HUES6 (cell line): Measurements from ENCODE around the gene ADGRF5.

Source experiments
- H3K27ac ChIP-seq: 2 replicates; pipeline ENCODE4 v1.7.0; 2013; ENCODE audit warnings: low read depth, mild to moderate bottlenecking, low read length, inconsistent platforms
- H3K27me3 ChIP-seq: 2 replicates; pipeline ENCODE4 v1.6.1; 2013; ENCODE audit warnings: low read length; ENCODE audit not compliant: control insufficient read depth, insufficient read depth
- H3K36me3 ChIP-seq: 2 replicates; pipeline ENCODE4 v1.6.1; 2013; ENCODE audit warnings: low read length; ENCODE audit not compliant: control insufficient read depth, insufficient read depth
- H3K4me1 ChIP-seq: 2 replicates; pipeline ENCODE4 v1.6.1; 2013; ENCODE audit warnings: low read length; ENCODE audit not compliant: control insufficient read depth, insufficient read depth
- H3K4me3 ChIP-seq: 2 replicates; pipeline ENCODE4 v1.5.1; 2013; ENCODE audit warnings: low read depth, low read length
- H3K9ac ChIP-seq: one replicate; pipeline ENCODE4 v1.6.1; 2013; ENCODE audit warnings: mild to moderate bottlenecking, low read length
- H3K9me3 ChIP-seq: 2 replicates; pipeline ENCODE4 v1.6.1; 2013; ENCODE audit warnings: low read depth, low read length; ENCODE audit not compliant: control insufficient read depth, insufficient read depth

Gene ADGRF5

DNA sequence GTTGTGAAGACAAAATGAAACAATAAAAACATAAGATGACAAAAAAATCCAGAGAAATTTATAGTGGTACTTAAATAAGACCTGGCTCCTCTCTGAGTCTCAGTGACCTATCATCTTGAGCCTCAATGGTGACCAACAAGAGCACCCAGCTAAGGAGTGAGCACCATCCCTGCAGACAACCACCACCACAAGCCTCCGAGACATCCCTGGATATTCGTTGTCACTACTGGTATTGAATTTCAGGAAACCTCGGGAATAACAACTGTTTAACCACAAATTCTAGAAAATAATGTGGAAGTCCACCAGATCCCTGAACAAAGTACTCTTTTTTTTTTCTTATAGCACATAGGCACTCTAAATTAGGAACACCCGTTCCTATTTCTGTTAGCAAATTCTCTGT is 32.2 kb upstream of the ADGRF5 start:
- no peaks in the 10 kb centered on the region for H3K27me3 ChIP-seq
- no peak overlapping the region for H3K27ac ChIP-seq
- H3K4me3 ChIP-seq, result no peak overlapping the region
- no peaks in the 10 kb centered on the region for H3K36me3 ChIP-seq
- no peak overlapping the region for H3K9ac ChIP-seq
- no peaks in the 10 kb centered on the region for H3K9me3 ChIP-seq
- no peaks in the 10 kb centered on the region; the same call in 1 of the 2 replicates for H3K4me1 ChIP-seq

DNA sequence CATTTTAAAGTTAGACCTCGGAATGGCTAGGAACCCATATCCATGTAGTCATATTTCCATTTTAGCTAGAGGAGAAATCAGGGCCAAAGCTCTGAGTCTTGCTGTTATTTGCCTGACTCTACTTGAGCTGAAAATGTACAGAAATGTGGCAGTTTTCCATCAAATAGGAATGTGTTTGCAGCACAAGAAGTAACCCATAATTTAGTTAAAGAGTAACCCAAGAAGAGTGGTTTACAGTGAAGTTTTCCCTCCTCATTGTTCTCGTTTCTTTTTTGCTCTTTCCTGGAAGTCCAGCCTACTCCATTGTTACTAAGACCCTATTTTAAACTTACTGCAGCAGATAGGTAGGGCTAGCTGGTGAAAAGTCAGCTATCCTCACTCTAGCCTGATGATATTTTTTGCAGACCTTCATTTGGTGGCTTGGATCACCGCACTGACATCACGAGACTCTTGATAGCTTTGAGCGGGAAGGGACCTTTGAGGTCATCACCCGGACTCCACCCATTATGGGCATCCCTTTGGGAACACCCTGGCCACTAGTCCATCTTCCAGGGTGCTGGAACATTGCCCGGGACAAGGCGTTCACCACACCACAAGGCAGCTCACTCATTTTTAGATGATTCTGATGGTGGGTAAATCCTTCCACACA is 28.0 kb upstream of the ADGRF5 start:
- Histone ChIP-seq H3K36me3 (no peaks in the 10 kb centered on the region), H3K27ac (no peak overlapping the region), H3K9ac (no peak overlapping the region), H3K9me3 (no peaks in the 10 kb centered on the region), H3K27me3 (no peaks in the 10 kb centered on the region), H3K4me1 (no peaks in the 10 kb centered on the region), H3K4me3 (no peak overlapping the region)

DNA sequence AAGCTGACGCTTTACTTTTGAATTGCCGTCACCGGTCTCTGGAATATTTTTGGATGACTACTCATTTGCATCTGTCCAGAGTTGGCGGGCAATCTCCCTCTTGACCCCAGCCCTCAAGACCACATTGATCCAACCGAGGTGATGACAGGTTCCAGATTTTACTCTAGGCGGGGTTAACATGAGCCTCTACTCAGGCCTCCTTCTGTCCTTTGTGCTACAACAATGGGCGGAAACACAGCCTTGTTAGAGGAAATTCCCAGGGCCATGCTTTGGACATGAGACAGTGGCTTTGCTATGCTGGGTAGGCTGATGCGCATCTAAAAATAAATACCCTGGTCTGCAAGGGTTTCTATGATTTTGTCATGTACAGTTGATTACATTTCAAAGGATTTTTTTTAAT is 27.0 kb upstream of the ADGRF5 start:
- H3K4me1 ChIP-seq, result no peaks in the 10 kb centered on the region
- H3K27ac ChIP-seq, result no peak overlapping the region
- no peak overlapping the region for H3K9ac ChIP-seq
- no peaks in the 10 kb centered on the region for H3K36me3 ChIP-seq
- no peaks in the 10 kb centered on the region for H3K27me3 ChIP-seq
- H3K9me3 ChIP-seq, result no peaks in the 10 kb centered on the region
- no peak overlapping the region for H3K4me3 ChIP-seq

DNA sequence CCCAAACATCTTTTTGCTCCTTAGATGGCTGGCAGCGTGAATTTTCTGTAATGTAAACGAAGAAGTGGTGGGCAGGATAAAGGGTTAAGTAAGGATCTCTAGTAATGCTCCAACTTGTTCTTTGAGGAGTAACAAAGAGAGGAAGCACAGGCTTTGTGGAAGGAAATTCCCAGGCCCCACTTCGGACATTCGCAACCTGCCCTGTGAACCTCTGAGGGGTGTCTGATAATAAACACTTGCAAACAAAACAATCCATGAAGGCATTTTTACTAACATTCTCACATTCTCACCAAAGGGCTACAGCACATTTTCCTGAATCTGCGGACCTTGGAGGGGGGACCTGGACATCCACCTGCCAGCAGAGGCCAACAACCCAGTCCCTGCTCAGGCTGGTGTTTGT is 25.8 kb upstream of the ADGRF5 start:
- Histone ChIP-seq H3K4me1 (no peaks in the 10 kb centered on the region), H3K4me3 (no peak overlapping the region), H3K9ac (no peak overlapping the region), H3K27ac (no peak overlapping the region), H3K9me3 (no peaks in the 10 kb centered on the region), H3K27me3 (no peaks in the 10 kb centered on the region), H3K36me3 (no peaks in the 10 kb centered on the region)

- no peak overlapping the region for H3K4me3 ChIP-seq
- H3K9me3 ChIP-seq, result no peaks in the 10 kb centered on the region
- peaks cover 6% of the 10 kb centered on the region for H3K4me1 ChIP-seq
Observed at GRCh38 chr6:46940433-46941226, 18.9 kb upstream of the ADGRF5 start.

GRCh38 chr6:46937642-46938041 is 15.9 kb upstream of the ADGRF5 start:
- no peak overlapping the region for H3K9ac ChIP-seq

More at GRCh38 chr6:46940433-46941226, 18.9 kb upstream of the ADGRF5 start:
- no peak overlapping the region for H3K9ac ChIP-seq
- no peaks in the 10 kb centered on the region for H3K27me3 ChIP-seq
- no peak overlapping the region for H3K27ac ChIP-seq
- no peaks in the 10 kb centered on the region for H3K36me3 ChIP-seq

GRCh38 chr6:46935687-46936086 is 13.9 kb upstream of the ADGRF5 start:
- no peaks in the 10 kb centered on the region for H3K27me3 ChIP-seq

More at GRCh38 chr6:46937642-46938041, 15.9 kb upstream of the ADGRF5 start:
- Histone ChIP-seq H3K9me3 (no peaks in the 10 kb centered on the region), H3K4me3 (no peak overlapping the region), H3K27me3 (no peaks in the 10 kb centered on the region), H3K36me3 (no peaks in the 10 kb centered on the region), H3K4me1 (peaks cover 10% of the 10 kb centered on the region), H3K27ac (no peak overlapping the region)

DNA sequence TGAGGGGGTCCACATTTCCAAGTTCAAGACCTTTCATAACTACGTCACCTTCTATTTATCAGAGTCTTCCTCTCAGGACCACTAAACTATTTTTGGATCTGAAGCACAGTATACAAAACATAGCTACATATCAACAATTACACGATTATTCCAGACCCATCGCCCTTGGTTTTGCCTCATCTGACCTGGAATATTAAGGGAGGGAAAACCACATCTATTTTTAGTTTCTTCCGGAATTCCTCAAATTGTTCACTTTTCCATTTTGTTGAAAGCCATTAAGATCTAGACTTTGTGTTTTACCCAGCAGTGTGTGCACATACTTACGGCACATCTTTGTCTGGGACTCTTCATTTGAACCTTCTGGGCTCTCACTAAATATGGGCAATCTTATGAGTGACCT is 12.0 kb upstream of the ADGRF5 start:
- no peak overlapping the region for H3K9ac ChIP-seq
- H3K27me3 ChIP-seq, result no peaks in the 10 kb centered on the region
- H3K27ac ChIP-seq, result no peak overlapping the region
- no peaks in the 10 kb centered on the region for H3K36me3 ChIP-seq
- peaks cover 8% of the 10 kb centered on the region for H3K4me1 ChIP-seq
- no peak overlapping the region for H3K4me3 ChIP-seq
- no peaks in the 10 kb centered on the region for H3K9me3 ChIP-seq

More at GRCh38 chr6:46935687-46936086, 13.9 kb upstream of the ADGRF5 start:
- no peak overlapping the region for H3K4me3 ChIP-seq
- H3K9me3 ChIP-seq, result no peaks in the 10 kb centered on the region
- no peaks in the 10 kb centered on the region for H3K36me3 ChIP-seq
- no peak overlapping the region for H3K9ac ChIP-seq
- no peak overlapping the region for H3K27ac ChIP-seq
- H3K4me1 ChIP-seq, result peaks cover 8% of the 10 kb centered on the region

DNA sequence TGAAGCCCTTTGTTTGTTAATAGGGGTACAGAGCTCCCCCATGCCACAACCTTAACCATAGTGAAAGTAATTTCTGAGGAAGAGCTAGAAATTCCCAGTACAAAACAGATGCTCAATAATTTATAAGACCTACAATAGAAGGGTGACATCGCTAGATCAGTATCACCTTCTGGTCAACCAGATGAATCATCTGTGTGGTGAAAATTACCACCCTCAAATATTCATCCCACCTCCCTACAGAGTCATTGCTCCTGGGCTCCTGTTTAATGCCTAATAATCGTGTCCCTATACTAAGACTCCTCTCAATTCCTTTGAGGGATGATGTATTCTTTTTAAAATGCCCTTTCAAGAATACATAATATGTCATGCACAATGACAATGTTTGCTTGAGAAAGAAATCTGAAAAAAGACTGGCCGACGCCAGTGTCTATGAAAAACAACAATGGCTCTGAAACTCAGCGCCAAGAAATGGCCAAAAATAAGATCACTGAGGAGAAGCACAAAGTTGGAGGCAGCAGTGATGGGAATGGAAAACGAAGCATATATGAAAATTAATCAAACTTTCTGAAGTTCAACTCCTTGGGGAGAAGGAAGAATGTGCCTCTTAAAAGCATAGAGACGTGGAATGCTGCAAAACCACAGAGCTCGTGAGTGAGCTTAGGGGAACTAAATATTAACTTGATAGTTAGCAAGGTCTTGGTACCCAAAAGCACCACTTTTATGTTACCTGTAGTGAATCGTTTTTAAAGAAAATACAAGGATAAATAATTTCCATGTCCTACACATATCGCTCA is 11.0 kb upstream of the ADGRF5 start:
- no peaks in the 10 kb centered on the region for H3K27me3 ChIP-seq

GRCh38 chr6:46931416-46931815 is 9.7 kb upstream of the ADGRF5 start:
- Histone ChIP-seq H3K36me3 (no peaks in the 10 kb centered on the region), H3K27ac (no peak overlapping the region), H3K27me3 (no peaks in the 10 kb centered on the region), H3K4me3 (no peak overlapping the region), H3K9me3 (no peaks in the 10 kb centered on the region), H3K4me1 (peaks cover 8% of the 10 kb centered on the region), H3K9ac (no peak overlapping the region)

More for the DNA sequence above, 11.0 kb upstream of the ADGRF5 start:
- Histone ChIP-seq H3K4me3 (no peak overlapping the region), H3K36me3 (no peaks in the 10 kb centered on the region), H3K4me1 (peaks cover 8% of the 10 kb centered on the region), H3K9ac (no peak overlapping the region), H3K27ac (no peak overlapping the region), H3K9me3 (no peaks in the 10 kb centered on the region)

GRCh38 chr6:46930331-46930730 is 8.6 kb upstream of the ADGRF5 start:
- no peaks in the 10 kb centered on the region for H3K9me3 ChIP-seq
- no peak overlapping the region for H3K9ac ChIP-seq
- H3K36me3 ChIP-seq, result no peaks in the 10 kb centered on the region
- no peak overlapping the region for H3K27ac ChIP-seq
- no peak overlapping the region for H3K4me3 ChIP-seq
- no peaks in the 10 kb centered on the region for H3K27me3 ChIP-seq
- H3K4me1 ChIP-seq, result 0 out of 2 replicates have a peak, but pooled peaks cover under 1% of the 10 kb centered on the region
